ENCODE measurements around the gene CPED1.
"Not testable (repeated sequence)": the region's sequence is repeated elsewhere in the genome, so short reads cannot be mapped to it uniquely, and the experiment has no call there.

CPED1 gene

GRCh38 chr7:121285066-121285667 lies 296.7 kb downstream of the CPED1 start:
- H3K27me3 ChIP-seq (ENCODE audit: insufficient read depth, low read depth, severe bottlenecking) = no peaks in the 10 kb centered on the region
- no peak for DNase-seq
- TF ChIP-seq, protein P1, sequence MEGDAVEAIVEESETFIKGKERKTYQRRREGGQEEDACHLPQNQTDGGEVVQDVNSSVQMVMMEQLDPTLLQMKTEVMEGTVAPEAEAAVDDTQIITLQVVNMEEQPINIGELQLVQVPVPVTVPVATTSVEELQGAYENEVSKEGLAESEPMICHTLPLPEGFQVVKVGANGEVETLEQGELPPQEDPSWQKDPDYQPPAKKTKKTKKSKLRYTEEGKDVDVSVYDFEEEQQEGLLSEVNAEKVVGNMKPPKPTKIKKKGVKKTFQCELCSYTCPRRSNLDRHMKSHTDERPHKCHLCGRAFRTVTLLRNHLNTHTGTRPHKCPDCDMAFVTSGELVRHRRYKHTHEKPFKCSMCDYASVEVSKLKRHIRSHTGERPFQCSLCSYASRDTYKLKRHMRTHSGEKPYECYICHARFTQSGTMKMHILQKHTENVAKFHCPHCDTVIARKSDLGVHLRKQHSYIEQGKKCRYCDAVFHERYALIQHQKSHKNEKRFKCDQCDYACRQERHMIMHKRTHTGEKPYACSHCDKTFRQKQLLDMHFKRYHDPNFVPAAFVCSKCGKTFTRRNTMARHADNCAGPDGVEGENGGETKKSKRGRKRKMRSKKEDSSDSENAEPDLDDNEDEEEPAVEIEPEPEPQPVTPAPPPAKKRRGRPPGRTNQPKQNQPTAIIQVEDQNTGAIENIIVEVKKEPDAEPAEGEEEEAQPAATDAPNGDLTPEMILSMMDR (IDR thresholded peaks at IDR 0.05; ENCODE audit: low read depth, low read length) = no peak
- H3K9me3 ChIP-seq (ENCODE audit: severe bottlenecking) = peaks cover 3% of the 10 kb centered on the region
- H3K27ac ChIP-seq = no peak overlapping the region
- no peak overlapping the region for H3K4me3 ChIP-seq (ENCODE audit: low read depth, low read length)
- H3K36me3 ChIP-seq = no peaks in the 10 kb centered on the region

- Histone ChIP-seq H3K27ac (no peak overlapping the region), H3K9me3 (ENCODE audit: severe bottlenecking) (peaks cover 3% of the 10 kb centered on the region), H3K4me3 (ENCODE audit: low read depth, low read length) (no peak overlapping the region), H3K36me3 (no peaks in the 10 kb centered on the region), H3K27me3 (ENCODE audit: insufficient read depth, low read depth, severe bottlenecking) (no peaks in the 10 kb centered on the region)
- TF ChIP-seq, protein P1 (IDR thresholded peaks at IDR 0.05; ENCODE audit: low read depth, low read length) = no peak
- DNase-seq = no peak
These were observed 297.7 kb downstream of the CPED1 start for GRCh38 chr7:121286186-121286585.

DNA sequence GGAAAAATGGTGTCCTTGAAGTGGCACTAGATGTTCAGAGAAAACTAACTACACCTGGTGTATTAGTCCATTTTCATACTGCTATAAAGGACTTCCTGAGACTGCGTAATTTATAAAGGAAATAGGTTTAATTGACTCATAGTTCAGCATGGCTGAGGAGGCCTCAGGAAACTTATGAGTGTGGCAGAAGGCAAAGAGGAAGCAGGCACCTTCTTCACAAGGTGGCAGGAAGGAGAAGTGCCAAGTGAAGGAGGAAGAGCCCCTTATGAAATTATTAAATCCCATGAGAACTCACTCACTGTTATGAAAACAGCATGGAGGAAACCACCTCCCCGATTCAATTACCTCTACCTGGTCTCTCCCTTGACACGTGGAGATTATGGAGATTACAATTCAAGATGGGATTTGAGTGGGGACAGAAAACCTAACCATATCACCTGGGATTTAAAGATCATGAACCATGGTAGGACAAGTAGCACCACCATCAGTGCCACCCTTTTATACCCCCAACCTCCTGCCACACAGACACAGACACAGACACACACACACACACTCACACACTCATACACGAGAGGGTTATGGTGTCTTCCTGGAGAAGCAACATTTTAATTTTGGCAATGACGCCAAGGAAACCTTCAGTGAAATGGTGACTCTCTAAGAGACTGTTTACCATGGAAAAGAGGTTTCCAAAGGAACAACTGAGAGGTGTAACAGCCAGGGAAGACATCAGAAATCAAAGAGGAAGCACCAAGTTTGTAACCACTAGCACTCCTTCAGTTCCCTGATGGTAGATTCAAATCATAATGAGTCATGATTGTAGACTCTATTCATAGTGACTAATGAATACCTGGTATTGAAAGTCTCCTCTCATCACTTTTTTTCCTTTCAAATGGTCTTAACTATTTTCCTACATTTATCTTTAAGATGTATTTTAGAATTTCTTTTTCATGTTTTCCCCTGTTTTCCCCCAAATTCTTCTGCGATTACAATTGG lies 298.5 kb downstream of the CPED1 start:
- no peak for DNase-seq
- Histone ChIP-seq H3K9me3 (ENCODE audit: severe bottlenecking) (peaks cover 3% of the 10 kb centered on the region), H3K27me3 (ENCODE audit: insufficient read depth, low read depth, severe bottlenecking) (no peaks in the 10 kb centered on the region), H3K36me3 (no peaks in the 10 kb centered on the region), H3K27ac (no peak overlapping the region), H3K4me3 (ENCODE audit: low read depth, low read length) (no peak overlapping the region)
- TF ChIP-seq, protein P1 (IDR thresholded peaks at IDR 0.05; ENCODE audit: low read depth, low read length) = no peak

DNA sequence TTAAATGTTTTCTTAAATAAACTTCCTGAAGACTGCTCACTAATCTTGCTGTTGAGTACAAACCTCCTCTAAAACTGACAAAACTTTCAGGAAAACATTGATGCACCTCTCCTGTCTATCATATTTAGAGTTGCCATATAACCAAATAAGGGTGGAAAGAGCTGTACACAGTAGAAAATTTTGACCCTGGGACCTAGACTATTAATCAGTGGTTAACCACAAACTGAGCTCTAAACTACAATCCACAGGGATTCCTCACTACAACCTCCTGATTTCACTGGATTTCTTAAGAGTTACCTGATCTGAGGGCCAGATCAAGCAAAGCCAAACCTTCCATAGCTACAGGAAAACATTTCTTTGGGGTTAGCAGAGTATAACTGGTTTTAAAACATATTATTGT lies 300.4 kb downstream of the CPED1 start:
- DNase-seq = no peak
- TF ChIP-seq, protein P1 (IDR thresholded peaks at IDR 0.05; ENCODE audit: low read depth, low read length) = no peak

GRCh38 chr7:121289930-121290329 lies 301.4 kb downstream of the CPED1 start:
- H3K9me3 ChIP-seq (ENCODE audit: severe bottlenecking); H3K36me3 ChIP-seq; H3K4me3 ChIP-seq (ENCODE audit: low read depth, low read length); H3K27me3 ChIP-seq (ENCODE audit: insufficient read depth, low read depth, severe bottlenecking); H3K27ac ChIP-seq; DNase-seq: not testable (repeated sequence)

More for the DNA sequence above, 300.4 kb downstream of the CPED1 start:
- Histone ChIP-seq H3K4me3 (ENCODE audit: low read depth, low read length) (no peak overlapping the region), H3K36me3 (no peaks in the 10 kb centered on the region), H3K9me3 (ENCODE audit: severe bottlenecking) (peaks cover 3% of the 10 kb centered on the region), H3K27me3 (ENCODE audit: insufficient read depth, low read depth, severe bottlenecking) (no peaks in the 10 kb centered on the region), H3K27ac (no peak overlapping the region)

GRCh38 chr7:121294448-121294992 lies 306.0 kb downstream of the CPED1 start:
- no peaks in the 10 kb centered on the region for H3K9me3 ChIP-seq (ENCODE audit: severe bottlenecking)
- no peak overlapping the region for H3K27ac ChIP-seq
- TF ChIP-seq, protein P1 (IDR thresholded peaks at IDR 0.05; ENCODE audit: low read depth, low read length) = no peak
- H3K4me3 ChIP-seq (ENCODE audit: low read depth, low read length) = no peak overlapping the region
- H3K36me3 ChIP-seq = no peaks in the 10 kb centered on the region
- no peaks in the 10 kb centered on the region for H3K27me3 ChIP-seq (ENCODE audit: insufficient read depth, low read depth, severe bottlenecking)
- no peak for DNase-seq
